OCI-LY1 (cell line): ENCODE measurements around the gene CKAP2L.

Source experiments
- H2AFZ ChIP-seq: fragments of 200-600 bp; sonication (generic), shearing (Covaris generic); 2 replicates; pipeline ENCODE4 v1.6.0; 2014; ENCODE audit warnings: antibody characterized with exemption, mild to moderate bottlenecking, low read length
- H3F3A ChIP-seq: fragments of 200-600 bp; sonication (generic), shearing (Covaris generic); 2 replicates; pipeline ENCODE4 v1.6.0; 2014; ENCODE audit warnings: mild to moderate bottlenecking, antibody characterized with exemption, low read length, moderate library complexity; ENCODE audit not compliant: insufficient read depth
- H3K27ac ChIP-seq: fragments of 200-600 bp; sonication (generic); 2 replicates; pipeline ENCODE4 v1.5.1; 2014; ENCODE audit warnings: low read length, mixed run types, mild to moderate bottlenecking, low read depth; ENCODE audit not compliant: poor library complexity, severe bottlenecking
- H3K27me3 ChIP-seq: fragments of 200-600 bp; sonication (generic); 2 replicates; pipeline ENCODE4 v1.6.0; 2014; ENCODE audit warnings: antibody characterized with exemption, mild to moderate bottlenecking, low read length, moderate library complexity; ENCODE audit not compliant: insufficient read depth
- H3K36me3 ChIP-seq: fragments of 200-600 bp; sonication (generic); 2 replicates; pipeline ENCODE4 v1.6.1; 2014; ENCODE audit warnings: mild to moderate bottlenecking, antibody characterized with exemption, low read length, moderate library complexity, mixed read lengths; ENCODE audit not compliant: insufficient read depth
- H3K4me1 ChIP-seq: fragments of 200-600 bp; sonication (generic); 2 replicates; pipeline ENCODE4 v1.5.1; 2014; ENCODE audit warnings: mild to moderate bottlenecking, low read length, moderate library complexity; ENCODE audit not compliant: insufficient read depth, severe bottlenecking
- H3K4me2 ChIP-seq: fragments of 200-600 bp; sonication (generic), shearing (Covaris generic); 2 replicates; pipeline ENCODE4 v1.6.1; 2014; ENCODE audit warnings: low read length
- H3K4me3 ChIP-seq: fragments of 200-600 bp; sonication (generic); 2 replicates; pipeline ENCODE4 v1.5.1; 2014; ENCODE audit warnings: low read length, low read depth, mild to moderate bottlenecking, mixed read lengths; ENCODE audit not compliant: poor library complexity, severe bottlenecking
- H3K79me2 ChIP-seq: fragments of 200-600 bp; shearing (Covaris generic); 2 replicates; pipeline ENCODE4 v1.6.1; 2016; ENCODE audit warnings: mixed run types, low read length, mixed read lengths; ENCODE audit not compliant: insufficient read depth
- H3K9ac ChIP-seq: fragments of 200-600 bp; sonication (generic), shearing (Covaris generic); 2 replicates; pipeline ENCODE4 v1.6.1; 2014; ENCODE audit warnings: mild to moderate bottlenecking, low read length, mixed read lengths
- H3K9me2 ChIP-seq: fragments of 200-600 bp; sonication (generic), shearing (Covaris generic); 2 replicates; pipeline ENCODE4 v1.6.1; 2014; ENCODE audit warnings: low read depth, mild to moderate bottlenecking, low read length, mixed read lengths
- H3K9me3 ChIP-seq: fragments of 200-600 bp; shearing (Covaris generic); 2 replicates; pipeline ENCODE4 v1.6.1; 2014; ENCODE audit warnings: low read length, mixed read lengths
- H4K20me1 ChIP-seq: fragments of 200-600 bp; sonication (generic), shearing (Covaris generic); 2 replicates; pipeline ENCODE4 v1.6.0; 2016; ENCODE audit warnings: mild to moderate bottlenecking, low read length; ENCODE audit not compliant: insufficient read depth
- CTCF ChIP-seq: fragments of 200-600 bp; sonication (generic), shearing (Covaris generic); IDR thresholded peaks from 2 replicates; pipeline ENCODE4 v1.5.1; 2017; ENCODE audit warnings: mild to moderate bottlenecking, antibody characterized with exemption, low read length, moderate library complexity, mixed read lengths
- EZH2 ChIP-seq: fragments of 200-600 bp; sonication (generic), shearing (Covaris generic); IDR thresholded peaks from 2 replicates; pipeline ENCODE4 v1.8.0; 2017; ENCODE audit warnings: borderline replicate concordance, mixed run types, mild to moderate bottlenecking, antibody characterized with exemption, low read length, moderate library complexity, mixed read lengths

The CKAP2L gene

GRCh38 chr2:112694182-112694581 is 70.2 kb downstream of the CKAP2L start:
- TF ChIP-seq EZH2 (no peak), CTCF (no peak)
- Histone ChIP-seq H3K36me3 (no peaks in the 10 kb centered on the region), H3K9me2 (no peaks in the 10 kb centered on the region), H3K27me3 (0 out of 2 replicates have a peak, but pooled peaks cover 5% of the 10 kb centered on the region), H3K9ac (no peak overlapping the region), H4K20me1 (no peaks in the 10 kb centered on the region), H3K9me3 (no peaks in the 10 kb centered on the region), H3K4me3 (no peak overlapping the region), H3K4me2 (no peak overlapping the region), H2AFZ (no peak overlapping the region), H3F3A (no peaks in the 10 kb centered on the region), H3K4me1 (no peaks in the 10 kb centered on the region), H3K27ac (no peak overlapping the region), H3K79me2 (no peaks in the 10 kb centered on the region)

- H3K79me2 ChIP-seq = no peaks in the 10 kb centered on the region
- 0 out of 2 replicates have a peak, but pooled peaks cover 5% of the 10 kb centered on the region for H3K27me3 ChIP-seq
- no peak overlapping the region for H3K4me3 ChIP-seq
- no peaks in the 10 kb centered on the region for H3K9me3 ChIP-seq
- H3K4me1 ChIP-seq = no peaks in the 10 kb centered on the region
- H4K20me1 ChIP-seq = no peaks in the 10 kb centered on the region
- no peaks in the 10 kb centered on the region for H3K36me3 ChIP-seq
- no peaks in the 10 kb centered on the region for H3F3A ChIP-seq
- no peak overlapping the region for H3K9ac ChIP-seq
- H3K9me2 ChIP-seq = no peaks in the 10 kb centered on the region
- H2AFZ ChIP-seq = no peak overlapping the region
- TF ChIP-seq CTCF (no peak), EZH2 (no peak)
- H3K27ac ChIP-seq = no peak overlapping the region
- no peak overlapping the region for H3K4me2 ChIP-seq
Measured at GRCh38 chr2:112693596-112693995, 70.8 kb downstream of the CKAP2L start.

- no peak overlapping the region for H3K9ac ChIP-seq
- H3K36me3 ChIP-seq = no peaks in the 10 kb centered on the region
- no peak overlapping the region for H3K4me3 ChIP-seq
- no peak overlapping the region for H3K27ac ChIP-seq
- TF ChIP-seq EZH2 = no peak
- no peak for TF ChIP-seq CTCF
- H3K4me2 ChIP-seq = no peak overlapping the region
- no peaks in the 10 kb centered on the region for H3K4me1 ChIP-seq
- no peaks in the 10 kb centered on the region for H3K9me3 ChIP-seq
- H3F3A ChIP-seq = no peaks in the 10 kb centered on the region
- H3K79me2 ChIP-seq = no peaks in the 10 kb centered on the region
- H3K27me3 ChIP-seq = 0 out of 2 replicates have a peak, but pooled peaks cover 5% of the 10 kb centered on the region
- no peaks in the 10 kb centered on the region for H4K20me1 ChIP-seq
- H3K9me2 ChIP-seq = no peaks in the 10 kb centered on the region
- H2AFZ ChIP-seq = no peak overlapping the region
Measured at GRCh38 chr2:112692918-112693317, 71.5 kb downstream of the CKAP2L start.
